Endodermal cell (in vitro differentiated cells): Measurements from ENCODE around the gene PTTG1. TPM values are rescaled to one million over a fixed set of nuclear protein-coding genes. Genes with fewer than 3 reads are reported as not detected.

ENCODE experiments used
- DNase-seq: peaks from one replicate; pipeline ENCODE4 v3.0.0-alpha.2; 2017
- H3K27ac ChIP-seq: 2 replicates; pipeline ENCODE4 v1.5.1; 2013; ENCODE audit warnings: mild to moderate bottlenecking, low read depth, low read length, moderate library complexity
- H3K27me3 ChIP-seq: 2 replicates; pipeline ENCODE4 v1.6.1; 2013; ENCODE audit warnings: mild to moderate bottlenecking, low read length, moderate library complexity; ENCODE audit not compliant: insufficient read depth, control insufficient read depth, poor library complexity, severe bottlenecking
- H3K36me3 ChIP-seq: 2 replicates; pipeline ENCODE4 v1.7.0; 2013; ENCODE audit warnings: mild to moderate bottlenecking, low read length, moderate library complexity; ENCODE audit not compliant: control insufficient read depth, insufficient read depth
- H3K4me1 ChIP-seq: one replicate; pipeline ENCODE4 v1.7.0; 2013; ENCODE audit warnings: low read length; ENCODE audit not compliant: control insufficient read depth, insufficient read depth
- H3K4me3 ChIP-seq: 2 replicates; pipeline ENCODE4 v1.5.1; 2013; ENCODE audit warnings: mild to moderate bottlenecking, low read length, moderate library complexity
- H3K9ac ChIP-seq: 2 replicates; pipeline ENCODE4 v1.6.1; 2013; ENCODE audit warnings: mild to moderate bottlenecking, low read length, moderate library complexity; ENCODE audit not compliant: poor library complexity, severe bottlenecking; ENCODE audit errors: extremely low read depth
- H3K9me3 ChIP-seq: 2 replicates; pipeline ENCODE4 v1.6.1; 2013; ENCODE audit warnings: mild to moderate bottlenecking, low read length, moderate library complexity; ENCODE audit not compliant: control insufficient read depth
- H3K27ac Mint-ChIP-seq: 2 replicates; pipeline ENCODE4 v1.8.0; 2020; ENCODE audit warnings: mixed read lengths
- H3K27me3 Mint-ChIP-seq: 2 replicates; pipeline ENCODE4 v1.8.0; 2021; ENCODE audit warnings: mild to moderate bottlenecking, mixed read lengths; ENCODE audit not compliant: insufficient read depth
- H3K36me3 Mint-ChIP-seq: 2 replicates; pipeline ENCODE4 v1.8.0; 2020; ENCODE audit warnings: low read depth, mixed read lengths
- H3K4me1 Mint-ChIP-seq: 2 replicates; pipeline ENCODE4 v1.8.0; 2020; ENCODE audit warnings: mixed read lengths
- H3K4me3 Mint-ChIP-seq: 2 replicates; pipeline ENCODE4 v1.8.0; 2020; ENCODE audit warnings: mild to moderate bottlenecking, moderate library complexity, mixed read lengths
- H3K9me3 Mint-ChIP-seq: 2 replicates; pipeline ENCODE4 v1.8.0; 2020; ENCODE audit warnings: mild to moderate bottlenecking, mixed read lengths
- WGBS, 2 experiments: methylation state at CpG; one replicate each; pipeline versions ENCODE4 v1.1.5 to v1.1.7; 2013; ENCODE audit warnings: missing lambda C conversion rate in 2 of 2, mixed read lengths in 1 of 2; ENCODE audit not compliant: insufficient coverage in 1 of 2, insufficient read length in 1 of 2; 5-methylcytosine and 5-hydroxymethylcytosine counted together
- total RNA-seq, 2 donors: library from RNA; stranded (reverse); fragmentation: NEBNext Ultra II Directional in 1 of 2; extraction: Animal tissue kit (Norgen Biotek cat#: 25700) in 1 of 2; gene quantifications; 2 replicates in 1 of 2; 3 replicates in 1 of 2; pipeline ENCODE4 v1.2.1, GENCODE V29; 2021
- TF ChIP-seq, protein P1 (sequence below): fragments of 200-600 bp; sonication (generic); conservative IDR thresholded peaks from 2 replicates; pipeline ENCODE4 v1.5.0; 2021; ENCODE audit warnings: antibody characterized with exemption, mild to moderate bottlenecking

The PTTG1 gene
- total RNA-seq, 2 donors from 2014 or later = 121 to 162 TPM

GRCh38 chr5:160384681-160385080, 37.0 kb upstream of the PTTG1 start:
- peaks cover 2% of the 10 kb centered on the region for H3K4me1 Mint-ChIP-seq
- no peaks in the 10 kb centered on the region for H3K27me3 ChIP-seq
- H3K4me1 ChIP-seq = no peaks in the 10 kb centered on the region
- TF ChIP-seq, protein P1, sequence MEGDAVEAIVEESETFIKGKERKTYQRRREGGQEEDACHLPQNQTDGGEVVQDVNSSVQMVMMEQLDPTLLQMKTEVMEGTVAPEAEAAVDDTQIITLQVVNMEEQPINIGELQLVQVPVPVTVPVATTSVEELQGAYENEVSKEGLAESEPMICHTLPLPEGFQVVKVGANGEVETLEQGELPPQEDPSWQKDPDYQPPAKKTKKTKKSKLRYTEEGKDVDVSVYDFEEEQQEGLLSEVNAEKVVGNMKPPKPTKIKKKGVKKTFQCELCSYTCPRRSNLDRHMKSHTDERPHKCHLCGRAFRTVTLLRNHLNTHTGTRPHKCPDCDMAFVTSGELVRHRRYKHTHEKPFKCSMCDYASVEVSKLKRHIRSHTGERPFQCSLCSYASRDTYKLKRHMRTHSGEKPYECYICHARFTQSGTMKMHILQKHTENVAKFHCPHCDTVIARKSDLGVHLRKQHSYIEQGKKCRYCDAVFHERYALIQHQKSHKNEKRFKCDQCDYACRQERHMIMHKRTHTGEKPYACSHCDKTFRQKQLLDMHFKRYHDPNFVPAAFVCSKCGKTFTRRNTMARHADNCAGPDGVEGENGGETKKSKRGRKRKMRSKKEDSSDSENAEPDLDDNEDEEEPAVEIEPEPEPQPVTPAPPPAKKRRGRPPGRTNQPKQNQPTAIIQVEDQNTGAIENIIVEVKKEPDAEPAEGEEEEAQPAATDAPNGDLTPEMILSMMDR = no peak
- DNase-seq = no peak
- H3K9me3 Mint-ChIP-seq = peaks cover 16% of the 10 kb centered on the region
- H3K27me3 Mint-ChIP-seq = peaks cover 2% of the 10 kb centered on the region
- no peak overlapping the region for H3K4me3 Mint-ChIP-seq
- H3K27ac ChIP-seq = no peak overlapping the region
- H3K36me3 Mint-ChIP-seq = peaks cover 5% of the 10 kb centered on the region
- H3K36me3 ChIP-seq = no peaks in the 10 kb centered on the region
- H3K9ac ChIP-seq = no peak overlapping the region
- no peak overlapping the region for H3K4me3 ChIP-seq
- WGBS, 2 experiments = 95 to 100% methylated on average over 1 of the region's 1 CpG
- no peak overlapping the region for H3K27ac Mint-ChIP-seq
- peaks cover 17% of the 10 kb centered on the region for H3K9me3 ChIP-seq

GRCh38 chr5:160385496-160385895, 36.2 kb upstream of the PTTG1 start:
- H3K4me1 Mint-ChIP-seq = peaks cover 2% of the 10 kb centered on the region
- Histone ChIP-seq H3K9ac (no peak overlapping the region), H3K4me1 (no peaks in the 10 kb centered on the region), H3K27me3 (no peaks in the 10 kb centered on the region), H3K9me3 (peaks cover 17% of the 10 kb centered on the region), H3K36me3 (no peaks in the 10 kb centered on the region), H3K4me3 (no peak overlapping the region), H3K27ac (no peak overlapping the region)
- H3K27ac Mint-ChIP-seq = no peak overlapping the region
- H3K36me3 Mint-ChIP-seq = peaks cover 5% of the 10 kb centered on the region
- TF ChIP-seq, protein P1 = no peak
- H3K4me3 Mint-ChIP-seq = no peak overlapping the region
- peaks cover 16% of the 10 kb centered on the region for H3K9me3 Mint-ChIP-seq
- no peak for DNase-seq
- peaks cover 2% of the 10 kb centered on the region for H3K27me3 Mint-ChIP-seq

- no peaks in the 10 kb centered on the region for H3K27me3 Mint-ChIP-seq
- H3K9ac ChIP-seq = no peak overlapping the region
These were observed 34.2 kb upstream of the PTTG1 start for GRCh38 chr5:160387445-160387844.

More at GRCh38 chr5:160387445-160387844, 34.2 kb upstream of the PTTG1 start:
- Histone ChIP-seq H3K4me1 (no peaks in the 10 kb centered on the region), H3K4me3 (no peak overlapping the region), H3K27me3 (no peaks in the 10 kb centered on the region), H3K27ac (no peak overlapping the region), H3K9me3 (peaks cover 17% of the 10 kb centered on the region), H3K36me3 (no peaks in the 10 kb centered on the region)
- H3K36me3 Mint-ChIP-seq = peaks cover 5% of the 10 kb centered on the region
- no peak overlapping the region for H3K27ac Mint-ChIP-seq
- TF ChIP-seq, protein P1 = no peak
- H3K4me1 Mint-ChIP-seq = no peaks in the 10 kb centered on the region
- no peak for DNase-seq
- H3K4me3 Mint-ChIP-seq = no peak overlapping the region
- H3K9me3 Mint-ChIP-seq = peaks cover 18% of the 10 kb centered on the region
- 94% methylated on average over 1 of the region's 1 CpG; no CpG with 5 or more reads in 1 of the 2 experiments for WGBS, 2 experiments
